Activated CD8-positive, alpha-beta T cell treated with anti-CD3 and anti-CD28 coated beads for 36 hours (primary cell): Measurements from ENCODE around the gene ACSF2. TPM values are rescaled to one million over a fixed set of nuclear protein-coding genes. Genes with fewer than 3 reads are reported as not detected.

Experiments used
- ATAC-seq: fragments of 200-7000 bp; cut with Tn5 transposase; one replicate; pipeline ENCODE4 v1.10.0; 2021; ENCODE audit warnings: mild to moderate bottlenecking, moderate library complexity
- CTCF ChIA-PET: fragments of 350-600 bp; sonication (Branson Sonifier 250); formaldehyde crosslinking; loops from one replicate; lab custom pipeline; 2021; ENCODE audit warnings: antibody characterized with exemption; lab: Charles Lee
- POLR2A ChIA-PET: fragments of 350-600 bp; sonication (Branson Sonifier 250); formaldehyde crosslinking; loops from one replicate; lab custom pipeline; 2021; ENCODE audit warnings: antibody characterized with exemption; lab: Charles Lee
- DNase-seq: peaks from one replicate; pipeline ENCODE4 v3.0.0-alpha.2; 2020
- H3K27ac Mint-ChIP-seq: one replicate; pipeline ENCODE4 v1.8.0; 2021; ENCODE audit warnings: mild to moderate bottlenecking, mixed read lengths
- H3K27me3 Mint-ChIP-seq: one replicate; pipeline ENCODE4 v1.8.0; 2021; ENCODE audit warnings: mixed read lengths
- H3K36me3 Mint-ChIP-seq: one replicate; pipeline ENCODE4 v1.8.0; 2021; ENCODE audit warnings: low read depth, mixed read lengths
- H3K4me1 Mint-ChIP-seq: one replicate; pipeline ENCODE4 v1.8.0; 2021; ENCODE audit warnings: low read depth, mixed read lengths
- H3K4me3 Mint-ChIP-seq: one replicate; pipeline ENCODE4 v1.8.0; 2021; ENCODE audit warnings: mild to moderate bottlenecking, moderate library complexity, mixed read lengths
- H3K9me3 Mint-ChIP-seq: one replicate; pipeline ENCODE4 v1.8.0; 2021; ENCODE audit warnings: mixed read lengths
- CTCF ChIP-seq: fragments of 200-600 bp; IDR thresholded peaks from one replicate; pipeline ENCODE4 v1.8.0; 2022; ENCODE audit warnings: antibody characterized with exemption, mild to moderate bottlenecking
- intact Hi-C: fragments of 100-400 bp; cut with micrococcal nuclease; formaldehyde crosslinking; loops from one replicate; pipeline ENCODE4 v1.10.0; 2022
- total RNA-seq, 2 experiments: library from RNA; stranded (reverse); gene quantifications; one replicate each; pipeline ENCODE4 v1.2.3, GENCODE V29; 2021

The ACSF2 gene
- total RNA-seq, 2 experiments from 2014 or later = 14.5 to 17.5 TPM

- no peak for TF ChIP-seq CTCF
- Mint-ChIP-seq H3K4me1 (no peaks in the 10 kb centered on the region), H3K4me3 (no peak overlapping the region), H3K27ac (no peak overlapping the region), H3K9me3 (no peaks in the 10 kb centered on the region), H3K27me3 (no peaks in the 10 kb centered on the region), H3K36me3 (peaks cover 5% of the 10 kb centered on the region)
- no peak for DNase-seq
- ChIA-PET POLR2A (interaction anchor here (0.6 kb wide), 1 partner anchor 76 kb away, joined by 4 read pairs; no protein-coding TSS in a partner anchor), CTCF (interaction anchor here (1.0 to 7.7 kb wide), 2 partner anchors 15 to 139 kb away, joined by 3 to 57 read pairs; no protein-coding TSS in a partner anchor)
- no peak for ATAC-seq
- intact Hi-C loops = loop anchor here (10.0 kb wide), 1 partner anchor 136 kb away; no protein-coding TSS in a partner anchor
Observed at GRCh38 chr17:50488880-50489279, 62.9 kb downstream of the ACSF2 start.

- Mint-ChIP-seq H3K4me1 (no peaks in the 10 kb centered on the region), H3K27ac (no peak overlapping the region), H3K9me3 (no peaks in the 10 kb centered on the region), H3K36me3 (no peaks in the 10 kb centered on the region), H3K27me3 (no peaks in the 10 kb centered on the region), H3K4me3 (no peak overlapping the region)
- CTCF ChIA-PET = interaction anchor here (1.4 kb wide), 1 partner anchor 93 kb away, joined by 3 read pairs; no protein-coding TSS in a partner anchor
- no peak for TF ChIP-seq CTCF
- no peak for ATAC-seq
- intact Hi-C loops = no loop called here
- DNase-seq = no peak
- POLR2A ChIA-PET = no interaction called here
Observed at GRCh38 chr17:50491505-50491904, 65.5 kb downstream of the ACSF2 start.

GRCh38 chr17:50492214-50492613 is 66.2 kb downstream of the ACSF2 start:
- intact Hi-C loops = no loop called here
- Mint-ChIP-seq H3K9me3 (no peaks in the 10 kb centered on the region), H3K36me3 (no peaks in the 10 kb centered on the region), H3K27ac (no peak overlapping the region), H3K4me3 (no peak overlapping the region), H3K27me3 (no peaks in the 10 kb centered on the region), H3K4me1 (no peaks in the 10 kb centered on the region)
- ChIA-PET POLR2A (no interaction called here), CTCF (interaction anchor here (0.7 to 2.0 kb wide), 4 partner anchors 9 to 573 kb away, joined by 3 to 8 read pairs (median 4); partner anchors contain the start of gene RSAD1)
- DNase-seq = no peak
- ATAC-seq = no peak
- TF ChIP-seq CTCF = no peak

DNA sequence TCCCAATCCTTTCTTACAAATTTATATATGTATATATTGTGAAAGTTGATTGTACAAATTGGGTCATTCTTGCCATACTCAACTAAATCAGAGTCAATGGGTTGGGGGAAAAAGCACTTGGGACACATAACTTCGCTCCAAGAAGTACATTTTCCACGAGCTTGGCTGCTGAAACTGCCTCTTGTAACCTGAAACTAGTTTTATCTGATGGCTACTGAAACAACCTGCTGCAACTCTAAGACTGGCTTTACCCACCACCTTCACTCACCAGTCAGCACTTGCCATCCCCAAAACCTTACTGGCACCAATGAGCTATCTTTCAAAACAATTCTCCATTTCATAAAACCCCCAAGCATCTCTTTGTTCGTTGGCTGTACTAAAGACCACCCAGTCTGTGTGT is 67.7 kb downstream of the ACSF2 start:
- Mint-ChIP-seq H3K4me1 (no peaks in the 10 kb centered on the region), H3K27ac (no peak overlapping the region), H3K4me3 (no peak overlapping the region), H3K27me3 (no peaks in the 10 kb centered on the region), H3K9me3 (no peaks in the 10 kb centered on the region), H3K36me3 (no peaks in the 10 kb centered on the region)
- no peak for DNase-seq
- no peak for ATAC-seq
- ChIA-PET POLR2A (interaction anchor here (1.0 kb wide), 1 partner anchor 11 kb away, joined by 3 read pairs; no protein-coding TSS in a partner anchor), CTCF (interaction anchor here (0.8 to 2.0 kb wide), 5 partner anchors 7 to 18 kb away, joined by 3 to 8 read pairs (median 4); partner anchors contain the start of gene RSAD1)
- TF ChIP-seq CTCF = no peak
- intact Hi-C loops = no loop called here

- no peak overlapping the region for H3K27ac Mint-ChIP-seq
- intact Hi-C loops = no loop called here
- ATAC-seq (no peak), DNase-seq (no peak)
- ChIA-PET POLR2A (interaction anchor here (1.1 kb wide), 1 partner anchor 11 kb away, joined by 3 read pairs; no protein-coding TSS in a partner anchor), CTCF (interaction anchor here (1.4 kb wide), 1 partner anchor 12 kb away, joined by 6 read pairs; no protein-coding TSS in a partner anchor)
- no peaks in the 10 kb centered on the region for H3K27me3 Mint-ChIP-seq
- no peaks in the 10 kb centered on the region for H3K4me1 Mint-ChIP-seq
- H3K9me3 Mint-ChIP-seq = no peaks in the 10 kb centered on the region
- no peaks in the 10 kb centered on the region for H3K36me3 Mint-ChIP-seq
- no peak overlapping the region for H3K4me3 Mint-ChIP-seq
- no peak for TF ChIP-seq CTCF
Observed at GRCh38 chr17:50495217-50495823, 69.3 kb downstream of the ACSF2 start.
